Ishikawa (cell line): ENCODE results near the gene KCTD5.
A peak's percentile ranks its signal among the peaks of the same experiment; 100 is the strongest.

Experiments
- CEBPB ChIP-seq: IDR thresholded peaks from 2 replicates; pipeline ENCODE4 v1.6.1; 2012
- CREB1 ChIP-seq: IDR thresholded peaks from 2 replicates; pipeline ENCODE4 v1.6.1; 2012; ENCODE audit warnings: low read depth
- EGR1 ChIP-seq: IDR thresholded peaks from 2 replicates; pipeline ENCODE4 v1.6.1; 2012
- EP300 ChIP-seq: IDR thresholded peaks from 2 replicates; pipeline ENCODE4 v1.6.1; 2012; ENCODE audit warnings: borderline replicate concordance
- FOXM1 ChIP-seq: IDR thresholded peaks from 2 replicates; pipeline ENCODE4 v1.6.1; 2012; ENCODE audit warnings: low read depth, borderline replicate concordance
- MAX ChIP-seq: IDR thresholded peaks from 2 replicates; pipeline ENCODE4 v1.6.1; 2012
- NFIC ChIP-seq: IDR thresholded peaks from 2 replicates; pipeline ENCODE4 v1.6.1; 2012
- RAD21 ChIP-seq: IDR thresholded peaks from 2 replicates; pipeline ENCODE4 v1.6.1; 2012; ENCODE audit warnings: low read depth
- TAF1 ChIP-seq: IDR thresholded peaks from 2 replicates; pipeline ENCODE4 v1.6.1; 2012; ENCODE audit warnings: low read depth, mild to moderate bottlenecking
- TCF12 ChIP-seq: IDR thresholded peaks from 2 replicates; pipeline ENCODE4 v1.6.1; 2012; ENCODE audit warnings: low read depth
- TEAD4 ChIP-seq: IDR thresholded peaks from 2 replicates; pipeline ENCODE4 v1.6.1; 2012
- YY1 ChIP-seq: IDR thresholded peaks from 2 replicates; pipeline ENCODE4 v1.6.1; 2012; ENCODE audit warnings: low read depth
- ZBTB7A ChIP-seq: IDR thresholded peaks from 2 replicates; pipeline ENCODE4 v1.6.1; 2012; ENCODE audit warnings: low read depth
- TF ChIP-seq, protein P1 (sequence below): IDR thresholded peaks from 2 replicates; pipeline ENCODE4 v1.6.1; 2012; ENCODE audit warnings: low read depth, mild to moderate bottlenecking
- TF ChIP-seq, protein P2 (sequence below): IDR thresholded peaks from 2 replicates; pipeline ENCODE4 v1.6.1; 2012

KCTD5 gene

GRCh38 chr16:2752850-2753732 lies 70.8 kb downstream of the KCTD5 start:
- no peak for TF ChIP-seq FOXM1
- no peak for TF ChIP-seq CEBPB
- TF ChIP-seq, protein P1, sequence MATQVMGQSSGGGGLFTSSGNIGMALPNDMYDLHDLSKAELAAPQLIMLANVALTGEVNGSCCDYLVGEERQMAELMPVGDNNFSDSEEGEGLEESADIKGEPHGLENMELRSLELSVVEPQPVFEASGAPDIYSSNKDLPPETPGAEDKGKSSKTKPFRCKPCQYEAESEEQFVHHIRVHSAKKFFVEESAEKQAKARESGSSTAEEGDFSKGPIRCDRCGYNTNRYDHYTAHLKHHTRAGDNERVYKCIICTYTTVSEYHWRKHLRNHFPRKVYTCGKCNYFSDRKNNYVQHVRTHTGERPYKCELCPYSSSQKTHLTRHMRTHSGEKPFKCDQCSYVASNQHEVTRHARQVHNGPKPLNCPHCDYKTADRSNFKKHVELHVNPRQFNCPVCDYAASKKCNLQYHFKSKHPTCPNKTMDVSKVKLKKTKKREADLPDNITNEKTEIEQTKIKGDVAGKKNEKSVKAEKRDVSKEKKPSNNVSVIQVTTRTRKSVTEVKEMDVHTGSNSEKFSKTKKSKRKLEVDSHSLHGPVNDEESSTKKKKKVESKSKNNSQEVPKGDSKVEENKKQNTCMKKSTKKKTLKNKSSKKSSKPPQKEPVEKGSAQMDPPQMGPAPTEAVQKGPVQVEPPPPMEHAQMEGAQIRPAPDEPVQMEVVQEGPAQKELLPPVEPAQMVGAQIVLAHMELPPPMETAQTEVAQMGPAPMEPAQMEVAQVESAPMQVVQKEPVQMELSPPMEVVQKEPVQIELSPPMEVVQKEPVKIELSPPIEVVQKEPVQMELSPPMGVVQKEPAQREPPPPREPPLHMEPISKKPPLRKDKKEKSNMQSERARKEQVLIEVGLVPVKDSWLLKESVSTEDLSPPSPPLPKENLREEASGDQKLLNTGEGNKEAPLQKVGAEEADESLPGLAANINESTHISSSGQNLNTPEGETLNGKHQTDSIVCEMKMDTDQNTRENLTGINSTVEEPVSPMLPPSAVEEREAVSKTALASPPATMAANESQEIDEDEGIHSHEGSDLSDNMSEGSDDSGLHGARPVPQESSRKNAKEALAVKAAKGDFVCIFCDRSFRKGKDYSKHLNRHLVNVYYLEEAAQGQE: no peak
- TF ChIP-seq YY1: no peak
- no peak for TF ChIP-seq TEAD4
- no peak for TF ChIP-seq CREB1
- no peak; the same call in none of the 2 replicates for TF ChIP-seq NFIC
- no peak for TF ChIP-seq TAF1
- TF ChIP-seq, protein P2, sequence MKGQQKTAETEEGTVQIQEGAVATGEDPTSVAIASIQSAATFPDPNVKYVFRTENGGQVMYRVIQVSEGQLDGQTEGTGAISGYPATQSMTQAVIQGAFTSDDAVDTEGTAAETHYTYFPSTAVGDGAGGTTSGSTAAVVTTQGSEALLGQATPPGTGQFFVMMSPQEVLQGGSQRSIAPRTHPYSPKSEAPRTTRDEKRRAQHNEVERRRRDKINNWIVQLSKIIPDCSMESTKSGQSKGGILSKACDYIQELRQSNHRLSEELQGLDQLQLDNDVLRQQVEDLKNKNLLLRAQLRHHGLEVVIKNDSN: no peak
- TF ChIP-seq EP300: no peak
- no peak for TF ChIP-seq RAD21
- no peak for TF ChIP-seq EGR1
- TF ChIP-seq TCF12: 0 out of 2 replicates have a peak, but pooled peaks have one; percentile 13
- peak; percentile 83 for TF ChIP-seq MAX
- peak; percentile 80; the same call in 1 of the 2 replicates for TF ChIP-seq ZBTB7A

DNA sequence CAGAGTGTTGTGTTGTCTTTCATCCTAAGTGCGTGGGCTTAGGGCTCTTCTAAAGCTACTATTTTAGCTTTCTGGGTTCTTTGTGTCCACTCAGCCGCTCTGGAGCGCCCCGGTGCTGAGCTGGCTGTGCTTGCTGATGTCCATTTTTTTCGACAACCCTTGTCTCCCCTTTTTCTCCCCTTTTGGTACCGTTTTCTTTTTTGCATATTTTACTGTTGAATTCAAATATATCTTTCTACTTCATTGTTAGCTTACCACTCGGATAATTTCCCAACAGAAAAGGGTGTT lies 71.4 kb downstream of the KCTD5 start:
- TF ChIP-seq MAX (no peak), ZBTB7A (no peak), TEAD4 (no peak), RAD21 (no peak), CREB1 (no peak), TCF12 (no peak), TAF1 (no peak), YY1 (no peak), FOXM1 (no peak)
- TF ChIP-seq, protein P2: no peak

- TF ChIP-seq, protein P1: no peak
- TF ChIP-seq FOXM1: no peak
- no peak for TF ChIP-seq RAD21
- TF ChIP-seq EGR1: no peak
- no peak for TF ChIP-seq ZBTB7A
- TF ChIP-seq TEAD4: no peak
- no peak for TF ChIP-seq TCF12
- TF ChIP-seq YY1: no peak
- TF ChIP-seq EP300: no peak
- TF ChIP-seq, protein P2: no peak
- no peak for TF ChIP-seq CREB1
These were observed 72.8 kb downstream of the KCTD5 start for GRCh38 chr16:2755158-2755557.

DNA sequence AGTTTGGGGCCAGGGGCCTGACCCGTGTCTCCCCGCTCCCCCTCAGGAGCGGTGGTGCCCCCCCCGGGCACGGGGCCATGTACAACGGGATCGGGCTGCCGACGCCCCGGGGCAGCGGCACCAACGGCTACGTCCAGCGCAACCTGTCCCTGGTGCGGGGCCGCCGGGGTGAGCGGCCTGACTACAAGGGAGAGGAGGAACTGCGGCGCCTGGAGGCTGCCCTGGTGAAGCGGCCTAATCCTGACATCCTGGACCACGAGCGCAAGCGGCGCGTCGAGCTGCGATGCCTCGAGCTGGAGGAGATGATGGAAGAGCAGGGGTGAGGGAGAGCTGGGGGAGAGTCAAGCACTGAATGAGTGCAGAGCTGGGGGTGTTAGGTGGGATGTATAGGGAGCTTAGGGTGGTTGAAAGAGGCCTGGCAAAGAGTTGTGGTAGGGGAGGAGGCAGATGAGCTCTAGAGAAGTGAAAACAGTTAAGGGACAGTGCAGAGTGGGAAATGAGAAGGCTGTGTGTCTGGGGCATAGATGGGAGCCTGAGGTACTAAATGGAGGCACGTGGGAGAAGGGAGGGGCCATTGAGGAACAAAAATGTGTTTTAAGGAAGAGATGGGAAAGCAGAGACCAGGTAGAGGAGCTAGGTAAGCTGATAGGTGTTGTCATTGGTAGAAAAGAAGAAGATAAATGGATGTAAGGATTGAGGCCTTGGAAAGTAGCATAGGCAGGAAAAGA lies 74.1 kb downstream of the KCTD5 start:
- TF ChIP-seq CEBPB: no peak
- no peak for TF ChIP-seq CREB1
- no peak for TF ChIP-seq EP300
- TF ChIP-seq FOXM1: no peak
- TF ChIP-seq TAF1: no peak
- TF ChIP-seq RAD21: no peak
- no peak for TF ChIP-seq ZBTB7A
- no peak for TF ChIP-seq YY1
- no peak for TF ChIP-seq TEAD4
- TF ChIP-seq, protein P1: no peak
- no peak for TF ChIP-seq NFIC
